Ascending aorta (tissue), 2 donors: ENCODE results near the gene RRM2. TPM values are rescaled to one million over a fixed set of nuclear protein-coding genes. Genes with fewer than 3 reads are reported as not detected.

Source experiments
- DNase-seq, 2 donors: peaks; one replicate each; pipeline ENCODE4 v3.0.0-alpha.2; 2019; ENCODE audit warnings: low spot score in 2 of 2
- H3K27ac ChIP-seq, 2 donors: fragments of 200-600 bp; sonication (generic); one replicate each; pipeline ENCODE4 v1.5.1; 2016 to 2017; ENCODE audit warnings: mild to moderate bottlenecking in 1 of 2
- H3K27me3 ChIP-seq: fragments of 200-600 bp; sonication (generic); one replicate; pipeline ENCODE4 v1.5.1; 2017
- H3K36me3 ChIP-seq, 2 donors: fragments of 200-600 bp; sonication (generic); one replicate each; pipeline ENCODE4 v1.5.1; 2016
- H3K4me1 ChIP-seq, 2 donors: fragments of 200-600 bp; sonication (generic); one replicate each; pipeline ENCODE4 v1.5.1; 2016 to 2017; ENCODE audit warnings: mild to moderate bottlenecking in 1 of 2
- H3K4me3 ChIP-seq, 2 donors: fragments of 200-600 bp; sonication (generic); one replicate each; pipeline ENCODE4 v1.5.1; 2016 to 2017; ENCODE audit warnings: mild to moderate bottlenecking in 1 of 2
- H3K9me3 ChIP-seq, 2 donors: fragments of 200-600 bp; sonication (generic); one replicate each; pipeline ENCODE4 v1.5.1; 2016
- intact Hi-C: fragments of 100-400 bp; cut with DNase I; formaldehyde crosslinking; loops from one replicate; pipeline ENCODE4 v1.15.1; 2023
- total RNA-seq: library from RNA; depleted of rRNA; stranded (reverse); fragments of >200 nt; gene quantifications from one replicate; pipeline ENCODE4 v1.1.0, GENCODE V29; 2016
- TF ChIP-seq, protein P1 (sequence below), 3 experiments: fragments of 200-600 bp in 2 of 3; fragments of 450-650 bp in 1 of 3; sonication (generic) in 2 of 3; IDR thresholded peaks; one replicate each; pipeline ENCODE4 v1.5.1; 2016 to 2019; ENCODE audit warnings: antibody characterized with exemption in 3 of 3, mild to moderate bottlenecking in 1 of 3, moderate library complexity in 1 of 3

Gene RRM2
- total RNA-seq, 1 donor from 2014 or later, result not detected

DNA sequence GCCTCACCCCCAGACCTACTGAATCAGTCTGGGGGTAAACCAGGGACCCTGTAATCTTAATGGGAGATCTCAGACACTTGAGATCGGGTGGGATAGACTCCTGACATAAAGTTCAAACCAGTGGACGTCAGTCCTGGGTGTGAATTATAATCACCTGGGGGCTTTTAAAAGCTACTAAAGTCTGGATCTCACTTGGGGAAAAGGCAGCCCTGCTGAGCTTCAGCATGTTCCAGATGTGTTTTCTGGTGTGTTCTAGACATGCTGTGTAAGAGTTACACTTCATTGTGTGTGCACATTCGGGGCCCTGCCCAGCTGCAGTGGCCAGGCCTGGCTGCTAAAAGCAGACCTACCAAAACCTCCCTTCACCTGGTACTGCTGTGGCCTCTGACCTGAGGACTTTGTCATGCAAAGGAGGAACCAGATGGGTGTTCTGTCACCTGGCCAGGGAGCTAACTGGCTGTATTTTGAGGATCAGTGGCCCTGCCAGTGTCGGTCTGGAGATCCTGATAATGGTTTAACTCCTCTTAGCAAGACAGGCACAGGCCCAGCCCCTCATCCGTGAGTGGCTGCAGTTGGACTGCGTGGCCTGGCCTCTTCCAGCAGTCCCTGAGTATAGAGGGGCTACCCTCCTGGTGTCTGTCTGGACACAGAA lies 10.6 kb downstream of the RRM2 start:
- no peak for DNase-seq
- intact Hi-C loops, result no loop called here
- Histone ChIP-seq H3K27me3 (no peaks in the 10 kb centered on the region), H3K4me1 (no peaks in the 10 kb centered on the region), H3K4me3 (no peak overlapping the region), H3K9me3 (no peaks in the 10 kb centered on the region), H3K27ac (no peak overlapping the region), H3K36me3 (no peaks in the 10 kb centered on the region)
- TF ChIP-seq, protein P1, sequence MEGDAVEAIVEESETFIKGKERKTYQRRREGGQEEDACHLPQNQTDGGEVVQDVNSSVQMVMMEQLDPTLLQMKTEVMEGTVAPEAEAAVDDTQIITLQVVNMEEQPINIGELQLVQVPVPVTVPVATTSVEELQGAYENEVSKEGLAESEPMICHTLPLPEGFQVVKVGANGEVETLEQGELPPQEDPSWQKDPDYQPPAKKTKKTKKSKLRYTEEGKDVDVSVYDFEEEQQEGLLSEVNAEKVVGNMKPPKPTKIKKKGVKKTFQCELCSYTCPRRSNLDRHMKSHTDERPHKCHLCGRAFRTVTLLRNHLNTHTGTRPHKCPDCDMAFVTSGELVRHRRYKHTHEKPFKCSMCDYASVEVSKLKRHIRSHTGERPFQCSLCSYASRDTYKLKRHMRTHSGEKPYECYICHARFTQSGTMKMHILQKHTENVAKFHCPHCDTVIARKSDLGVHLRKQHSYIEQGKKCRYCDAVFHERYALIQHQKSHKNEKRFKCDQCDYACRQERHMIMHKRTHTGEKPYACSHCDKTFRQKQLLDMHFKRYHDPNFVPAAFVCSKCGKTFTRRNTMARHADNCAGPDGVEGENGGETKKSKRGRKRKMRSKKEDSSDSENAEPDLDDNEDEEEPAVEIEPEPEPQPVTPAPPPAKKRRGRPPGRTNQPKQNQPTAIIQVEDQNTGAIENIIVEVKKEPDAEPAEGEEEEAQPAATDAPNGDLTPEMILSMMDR (IDR thresholded peaks at IDR 0.05), result no peak

DNA sequence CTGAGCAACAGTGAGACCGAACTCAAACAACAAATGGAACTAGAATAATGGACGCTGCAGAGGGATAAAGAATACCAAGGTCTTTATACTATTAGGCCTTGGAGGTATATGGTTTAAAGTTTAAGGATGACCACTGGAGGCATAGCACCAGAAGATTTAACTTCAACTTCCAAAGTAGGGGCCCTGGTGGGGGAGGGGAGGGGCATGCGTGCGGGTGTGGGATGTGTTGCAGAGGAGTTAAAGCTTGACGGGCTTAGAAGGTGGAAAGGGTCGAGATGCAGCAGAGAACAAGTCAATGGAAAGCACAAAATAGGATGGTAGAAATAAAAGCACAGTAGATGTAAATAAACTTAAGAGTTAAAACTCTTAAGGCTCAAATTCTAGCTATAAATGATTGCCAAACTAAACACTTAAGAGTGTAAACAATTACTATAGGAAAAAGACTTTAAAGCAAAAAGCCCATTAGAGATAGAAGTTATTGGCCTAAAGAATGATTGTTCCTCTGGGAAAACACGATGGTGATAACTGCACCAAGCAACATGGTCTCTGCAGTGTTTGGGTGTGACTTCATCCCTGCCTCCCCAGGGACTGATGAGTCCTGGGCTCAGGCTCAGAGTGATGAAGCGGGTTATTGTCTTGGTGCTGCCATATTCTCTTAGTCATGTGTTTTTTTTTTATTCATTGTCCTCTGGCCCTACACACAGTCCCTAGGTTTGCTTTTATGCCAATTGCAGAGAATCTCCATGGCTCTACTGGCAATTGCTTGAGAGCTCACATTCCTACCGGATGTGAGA lies 13.0 kb downstream of the RRM2 start:
- Histone ChIP-seq H3K27ac (no peak overlapping the region), H3K9me3 (no peaks in the 10 kb centered on the region), H3K4me3 (no peak overlapping the region), H3K36me3 (no peaks in the 10 kb centered on the region), H3K27me3 (no peaks in the 10 kb centered on the region), H3K4me1 (no peaks in the 10 kb centered on the region)
- TF ChIP-seq, protein P1 (IDR thresholded peaks at IDR 0.05), result no peak
- DNase-seq, result no peak
- intact Hi-C loops, result no loop called here

DNA sequence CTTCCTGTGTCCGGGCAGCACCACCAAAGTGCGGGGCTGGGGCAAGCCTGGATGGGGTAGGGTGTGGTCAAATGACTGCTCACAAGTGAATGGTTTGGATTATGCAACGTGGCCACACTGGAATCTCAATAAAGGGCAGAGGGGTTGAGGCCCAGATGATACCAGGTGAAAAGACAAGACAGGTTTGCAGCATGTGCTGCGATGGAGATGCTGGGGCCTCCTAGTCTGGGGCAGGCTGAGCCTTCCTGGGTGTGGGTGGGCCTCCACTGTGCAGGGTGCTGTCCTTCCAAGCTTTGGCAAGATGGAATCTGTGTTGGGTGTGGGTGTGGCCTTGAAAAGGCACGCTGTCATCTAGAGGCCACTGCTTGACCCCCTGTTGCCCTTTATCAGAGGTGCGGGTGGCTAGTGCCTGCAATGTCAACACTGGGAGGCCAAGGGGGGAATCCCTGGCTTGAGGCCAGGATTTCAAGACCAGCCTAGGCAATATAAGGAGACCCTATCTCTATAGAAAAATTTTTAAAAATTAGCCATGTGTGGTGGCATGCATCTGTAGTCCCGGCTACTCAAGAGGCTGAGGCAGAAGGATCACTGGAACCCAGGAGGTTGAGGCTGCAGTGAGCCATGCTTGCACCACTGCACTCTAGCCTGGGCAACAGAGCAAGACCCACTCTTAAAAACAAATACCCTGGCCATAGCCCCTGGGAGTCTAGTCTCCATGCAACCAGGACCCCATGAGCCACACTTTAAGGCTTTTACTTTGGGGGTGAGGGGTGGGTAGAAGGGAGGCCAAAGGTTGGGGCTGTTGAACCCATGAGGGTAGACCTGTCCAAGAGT lies 13.8 kb downstream of the RRM2 start:
- Histone ChIP-seq H3K4me1 (no peaks in the 10 kb centered on the region), H3K27me3 (no peaks in the 10 kb centered on the region), H3K9me3 (no peaks in the 10 kb centered on the region), H3K27ac (no peak overlapping the region), H3K4me3 (no peak overlapping the region), H3K36me3 (no peaks in the 10 kb centered on the region)
- TF ChIP-seq, protein P1 (IDR thresholded peaks at IDR 0.05), result no peak
- no peak for DNase-seq
- intact Hi-C loops, result no loop called here

DNA sequence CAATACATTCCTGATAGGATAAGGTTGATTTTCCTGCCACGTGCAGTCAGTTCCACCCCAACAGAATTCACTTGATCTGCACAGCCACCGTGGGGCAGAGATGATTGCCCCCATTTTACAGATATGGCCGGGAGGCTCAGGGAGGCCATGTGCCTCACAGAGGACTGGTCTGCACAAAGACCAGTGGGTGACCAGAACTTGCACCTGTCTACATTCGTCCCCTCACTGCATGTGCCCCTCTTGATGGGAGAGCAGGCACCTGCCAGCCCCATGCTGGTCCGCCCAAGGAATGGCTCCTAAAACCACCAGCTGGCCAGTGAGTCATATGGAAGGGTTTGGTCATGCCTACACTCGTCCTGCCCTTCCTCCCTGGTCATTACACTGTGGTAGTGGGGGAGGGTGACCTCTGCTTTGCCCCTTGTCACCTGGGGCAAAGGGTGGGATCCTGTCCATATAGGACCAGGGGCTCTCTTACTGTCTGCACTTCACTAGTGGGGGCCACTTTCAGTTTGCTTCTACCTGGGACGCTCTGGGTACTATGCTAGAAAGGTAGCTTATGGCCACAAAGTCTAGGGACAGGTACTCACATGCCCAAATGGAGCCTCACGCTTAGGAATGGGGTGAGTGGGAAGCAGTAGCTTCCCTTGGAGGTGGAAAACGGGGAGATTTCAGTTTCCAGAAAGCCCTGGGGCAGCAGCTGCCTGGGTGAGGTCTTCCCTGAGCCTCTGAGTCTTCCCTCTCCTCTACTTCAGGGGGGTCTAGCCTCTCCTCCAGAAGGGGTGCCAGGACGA lies 14.7 kb downstream of the RRM2 start:
- Histone ChIP-seq H3K36me3 (no peaks in the 10 kb centered on the region), H3K4me1 (no peaks in the 10 kb centered on the region), H3K27ac (no peak overlapping the region), H3K9me3 (no peaks in the 10 kb centered on the region), H3K4me3 (no peak overlapping the region), H3K27me3 (no peaks in the 10 kb centered on the region)
- DNase-seq, result no peak
- intact Hi-C loops, result no loop called here
- TF ChIP-seq, protein P1 (IDR thresholded peaks at IDR 0.05), result no peak

DNA sequence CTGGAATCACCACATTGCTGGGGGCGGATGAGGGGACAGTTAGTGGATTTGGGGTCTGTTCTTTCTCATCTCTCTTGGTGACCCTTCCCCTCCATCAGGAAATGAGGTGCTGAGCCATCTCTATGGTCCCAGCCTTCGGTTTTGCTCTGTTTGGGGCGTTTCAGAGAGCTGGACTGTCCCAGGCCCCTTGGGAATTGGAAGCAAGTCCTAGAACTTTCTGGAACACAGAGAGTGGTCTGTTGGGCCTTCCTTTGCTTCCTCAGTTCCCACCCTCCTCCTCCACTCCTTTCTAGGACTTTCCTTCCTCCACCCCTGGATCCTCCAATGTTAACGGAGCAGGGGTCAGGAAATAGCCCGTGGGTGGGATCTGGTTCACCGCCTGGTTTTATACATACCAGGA lies 17.0 kb downstream of the RRM2 start:
- Histone ChIP-seq H3K4me3 (no peak overlapping the region), H3K9me3 (no peaks in the 10 kb centered on the region), H3K27me3 (no peaks in the 10 kb centered on the region), H3K36me3 (no peaks in the 10 kb centered on the region), H3K4me1 (no peaks in the 10 kb centered on the region), H3K27ac (no peak overlapping the region)
- TF ChIP-seq, protein P1 (IDR thresholded peaks at IDR 0.05), result no peak
- intact Hi-C loops, result no loop called here
- DNase-seq, result peak in 1 of 2 donors; percentile 57
